GM12872 (cell line): ENCODE data around the gene PAXIP1.
A peak's percentile ranks its signal among the peaks of the same experiment; 100 is the strongest.

Experiments
- TF ChIP-seq, protein P1 (sequence below): IDR thresholded peaks from 3 replicates; pipeline ENCODE4 v1.5.1; 2011; ENCODE audit warnings: low read depth, mild to moderate bottlenecking, low read length, moderate library complexity; ENCODE audit not compliant: insufficient read depth

PAXIP1 gene

GRCh38 chr7:155020996-155021395 lies 18.1 kb upstream of the PAXIP1 start:
- TF ChIP-seq, protein P1, sequence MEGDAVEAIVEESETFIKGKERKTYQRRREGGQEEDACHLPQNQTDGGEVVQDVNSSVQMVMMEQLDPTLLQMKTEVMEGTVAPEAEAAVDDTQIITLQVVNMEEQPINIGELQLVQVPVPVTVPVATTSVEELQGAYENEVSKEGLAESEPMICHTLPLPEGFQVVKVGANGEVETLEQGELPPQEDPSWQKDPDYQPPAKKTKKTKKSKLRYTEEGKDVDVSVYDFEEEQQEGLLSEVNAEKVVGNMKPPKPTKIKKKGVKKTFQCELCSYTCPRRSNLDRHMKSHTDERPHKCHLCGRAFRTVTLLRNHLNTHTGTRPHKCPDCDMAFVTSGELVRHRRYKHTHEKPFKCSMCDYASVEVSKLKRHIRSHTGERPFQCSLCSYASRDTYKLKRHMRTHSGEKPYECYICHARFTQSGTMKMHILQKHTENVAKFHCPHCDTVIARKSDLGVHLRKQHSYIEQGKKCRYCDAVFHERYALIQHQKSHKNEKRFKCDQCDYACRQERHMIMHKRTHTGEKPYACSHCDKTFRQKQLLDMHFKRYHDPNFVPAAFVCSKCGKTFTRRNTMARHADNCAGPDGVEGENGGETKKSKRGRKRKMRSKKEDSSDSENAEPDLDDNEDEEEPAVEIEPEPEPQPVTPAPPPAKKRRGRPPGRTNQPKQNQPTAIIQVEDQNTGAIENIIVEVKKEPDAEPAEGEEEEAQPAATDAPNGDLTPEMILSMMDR, result no peak

- TF ChIP-seq, protein P1, result no peak
These were observed 14.9 kb upstream of the PAXIP1 start for GRCh38 chr7:155017834-155018233.

- TF ChIP-seq, protein P1, result no peak
These were observed 8.2 kb upstream of the PAXIP1 start for GRCh38 chr7:155011086-155011485.

DNA sequence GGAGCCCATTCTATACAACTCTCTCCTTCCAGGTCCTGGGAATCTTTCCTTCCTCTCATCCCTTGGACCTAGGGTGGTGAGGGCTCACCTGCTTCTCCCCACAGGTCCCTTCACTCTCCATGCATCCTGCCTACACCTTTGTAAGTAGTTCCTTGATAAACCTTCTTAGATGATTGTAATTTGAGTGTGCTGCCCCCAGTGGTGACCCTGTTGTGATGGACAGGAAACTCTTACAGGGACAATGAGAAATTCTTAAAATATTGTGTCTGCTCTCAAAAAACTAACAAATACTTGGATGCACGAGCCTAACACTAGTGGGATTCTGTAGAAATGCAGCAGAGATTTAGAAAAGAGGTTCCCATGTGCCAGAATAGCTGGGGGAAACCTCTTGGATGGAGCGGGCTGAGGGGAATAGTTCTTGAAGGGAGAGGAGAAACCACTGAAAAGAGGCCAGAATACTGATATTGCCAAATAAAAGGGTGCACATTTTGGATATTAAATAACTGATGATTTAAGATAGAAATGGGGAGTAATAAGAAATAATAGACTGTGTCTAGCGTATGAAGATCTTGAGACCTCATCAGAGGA lies 6.7 kb upstream of the PAXIP1 start:
- TF ChIP-seq, protein P1, result peak; percentile 67

DNA sequence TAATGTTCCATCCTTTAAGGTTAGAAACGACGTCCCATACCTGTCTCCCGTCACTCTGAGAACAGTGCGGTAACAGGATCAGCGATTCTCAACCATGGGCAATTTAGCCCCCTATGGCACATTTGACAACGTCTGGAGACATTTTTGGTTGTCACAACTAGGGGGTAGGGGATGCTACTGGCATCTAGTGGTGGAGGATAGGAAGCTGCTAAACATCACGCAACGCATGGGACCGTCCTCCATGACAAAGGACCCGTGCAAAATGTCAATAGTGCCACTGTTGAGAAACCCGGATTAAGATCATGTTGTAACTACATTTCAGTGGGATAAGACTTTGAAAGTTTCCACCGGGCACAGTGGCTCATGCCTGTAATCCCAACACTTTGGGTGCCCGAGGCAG lies 5.0 kb upstream of the PAXIP1 start:
- TF ChIP-seq, protein P1, result peak; percentile 77

DNA sequence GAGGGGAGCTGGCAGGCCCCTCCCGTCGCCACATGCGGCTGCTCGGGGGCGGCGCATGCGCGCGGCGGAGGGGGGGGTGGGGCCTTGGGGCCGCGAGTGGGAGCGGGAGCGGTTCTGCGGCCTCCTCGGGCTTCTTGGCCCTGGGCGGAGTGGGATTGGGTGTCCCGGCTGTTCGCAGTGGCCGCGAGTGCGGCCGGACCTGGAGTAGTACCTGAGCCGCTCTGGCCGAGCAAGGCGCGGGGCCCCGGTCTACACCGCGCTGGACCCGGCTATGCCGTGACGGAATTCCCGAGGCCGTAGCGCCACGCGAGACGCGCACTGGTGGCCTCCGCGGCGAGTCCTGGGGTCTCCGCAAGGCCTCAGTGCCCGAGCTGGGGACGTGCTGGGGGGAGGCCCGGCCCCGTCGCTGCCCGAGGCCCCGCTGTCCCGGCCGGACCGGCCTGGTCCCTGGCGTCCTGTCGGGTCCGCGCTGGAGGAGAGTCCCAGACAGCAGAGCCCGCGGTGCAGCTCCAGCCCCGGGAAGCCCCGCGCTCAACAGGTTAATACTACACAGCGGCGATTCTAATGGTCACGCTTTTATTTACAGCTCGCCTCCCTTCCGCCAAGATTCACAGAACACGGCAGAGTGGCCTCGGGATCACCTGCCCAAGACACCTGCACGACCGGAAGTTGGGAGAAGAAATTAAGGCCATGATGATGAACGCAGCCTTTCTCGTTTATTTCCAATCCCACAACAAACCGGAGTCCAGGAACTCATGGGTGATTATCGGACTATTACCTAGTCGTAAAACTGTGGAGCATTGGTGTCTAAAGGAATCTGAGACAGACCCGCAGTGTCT lies 671 bp upstream of the PAXIP1 start:
- TF ChIP-seq, protein P1, result no peak

DNA sequence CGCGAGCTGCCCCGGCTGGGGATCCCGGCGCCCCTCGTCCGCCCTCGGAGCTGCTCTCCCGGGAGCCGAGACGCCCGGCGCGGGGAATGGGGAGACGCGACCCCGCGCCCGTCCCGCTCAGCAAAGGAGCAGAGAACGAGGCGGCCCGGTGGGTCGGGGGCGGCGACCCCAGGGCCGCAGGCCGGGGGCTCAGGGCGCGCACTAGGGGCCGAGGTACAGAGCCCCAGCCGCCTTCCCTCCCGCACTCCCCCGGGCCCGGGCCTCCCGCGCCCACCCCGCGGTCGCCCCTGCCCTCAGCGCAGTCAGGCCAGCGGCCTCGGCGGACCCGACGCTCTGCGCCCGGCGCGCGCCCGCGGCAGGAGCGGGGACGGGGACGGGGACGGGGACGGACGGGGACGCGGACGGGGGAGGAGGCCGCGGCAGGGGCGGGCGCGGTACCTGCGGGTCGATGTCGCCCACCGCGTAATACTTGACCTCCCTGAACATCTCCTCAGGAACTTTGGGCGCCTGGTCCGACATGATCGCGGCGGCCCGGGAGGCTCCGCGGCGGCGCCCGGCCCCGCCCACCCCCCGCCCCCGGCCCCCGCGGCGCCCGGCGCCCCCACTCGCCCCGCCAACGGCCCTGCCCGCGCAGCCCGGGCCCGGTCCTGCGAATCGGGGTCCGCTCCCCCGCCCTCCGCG lies 373 bp downstream of the PAXIP1 start:
- TF ChIP-seq, protein P1, result no peak
